ENCODE measurements around the gene PYCARD. TPM values are rescaled to one million over a fixed set of nuclear protein-coding genes. Genes with fewer than 3 reads are reported as not detected.
"Not testable (repeated sequence)": the region's sequence is repeated elsewhere in the genome, so short reads cannot be mapped to it uniquely, and the experiment has no call there.

The PYCARD gene
- polyA plus RNA-seq, 4 donors: 7.5 to 17.9 (median 10.9) TPM

- DNase-seq (ENCODE audit: low read depth in 4 of 4, low spot score in 2 of 4): no peak
Observed at GRCh38 chr16:31191697-31192428, 10.7 kb downstream of the PYCARD start.

GRCh38 chr16:31190818-31191444 lies 11.6 kb downstream of the PYCARD start:
- DNase-seq (ENCODE audit: low read depth in 4 of 4, low spot score in 2 of 4): no peak

GRCh38 chr16:31190061-31190460 lies 12.5 kb downstream of the PYCARD start:
- DNase-seq (ENCODE audit: low read depth in 4 of 4, low spot score in 2 of 4): no peak

GRCh38 chr16:31189412-31189778 lies 13.2 kb downstream of the PYCARD start:
- DNase-seq (ENCODE audit: low read depth in 4 of 4, low spot score in 2 of 4): no peak

- DNase-seq (ENCODE audit: low read depth in 4 of 4, low spot score in 2 of 4): no peak
Observed at GRCh38 chr16:31188450-31189411, 13.8 kb downstream of the PYCARD start.

DNA sequence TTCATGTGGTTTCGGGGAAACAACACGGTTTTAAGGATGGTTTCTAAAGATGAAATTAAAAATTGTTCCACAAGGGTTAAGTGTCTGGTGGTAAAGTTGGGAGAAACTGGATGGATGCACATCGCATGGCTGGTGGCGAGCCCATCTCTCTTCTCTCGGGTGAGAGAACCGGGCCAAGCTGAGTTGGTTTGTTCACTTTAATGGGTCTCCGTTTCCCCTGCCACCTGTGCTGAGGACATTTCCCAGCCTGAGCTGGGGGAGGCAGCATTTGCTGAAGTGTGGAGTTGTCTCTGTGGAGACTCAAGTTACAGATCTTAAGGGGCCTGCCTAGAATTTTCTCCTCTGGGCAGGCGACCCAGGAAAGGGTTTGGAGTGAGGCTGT lies 14.8 kb downstream of the PYCARD start:
- no peak for DNase-seq (ENCODE audit: low read depth in 4 of 4, low spot score in 2 of 4)

DNA sequence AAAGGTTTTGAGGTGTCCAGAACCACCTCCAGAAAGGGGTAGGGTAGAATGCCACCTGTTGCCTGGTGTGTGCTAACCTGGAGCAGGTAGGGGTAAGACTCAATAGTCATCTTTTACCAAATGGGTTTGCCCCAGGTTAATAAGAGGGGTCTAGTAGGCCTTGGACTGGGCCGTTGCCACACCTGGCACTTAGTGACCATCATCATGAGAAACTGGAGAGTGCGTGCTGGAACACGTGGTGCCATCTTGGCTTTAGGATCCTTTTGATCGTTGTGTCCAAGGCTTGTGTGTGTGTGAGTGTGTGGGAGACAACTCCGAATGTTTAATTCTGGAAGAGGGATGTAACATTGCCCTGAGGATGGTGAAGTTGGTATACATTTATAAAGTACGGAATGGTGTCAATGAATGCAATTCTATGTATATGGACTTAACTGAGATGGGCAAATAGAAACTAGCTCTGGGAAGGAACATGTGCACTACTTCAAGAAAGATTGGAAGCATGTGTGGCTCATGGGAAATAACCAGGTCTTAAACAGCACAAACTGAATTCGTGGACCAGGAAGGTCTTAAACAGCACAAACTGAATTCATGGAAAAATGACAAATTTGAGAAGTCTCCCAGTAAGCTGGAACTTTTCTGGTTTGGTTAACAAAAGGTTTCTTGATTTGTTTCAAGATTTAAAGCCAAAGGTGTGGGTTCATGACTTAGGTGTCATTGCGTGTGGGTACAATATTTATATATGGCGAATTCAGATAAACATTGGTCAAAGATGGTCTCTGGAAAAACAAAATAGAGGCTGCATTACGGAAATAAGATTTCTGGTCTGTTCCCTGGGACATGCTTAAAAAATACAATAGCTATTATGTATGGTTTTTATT lies 15.4 kb downstream of the PYCARD start:
- DNase-seq (ENCODE audit: low read depth in 4 of 4, low spot score in 2 of 4): no peak

DNA sequence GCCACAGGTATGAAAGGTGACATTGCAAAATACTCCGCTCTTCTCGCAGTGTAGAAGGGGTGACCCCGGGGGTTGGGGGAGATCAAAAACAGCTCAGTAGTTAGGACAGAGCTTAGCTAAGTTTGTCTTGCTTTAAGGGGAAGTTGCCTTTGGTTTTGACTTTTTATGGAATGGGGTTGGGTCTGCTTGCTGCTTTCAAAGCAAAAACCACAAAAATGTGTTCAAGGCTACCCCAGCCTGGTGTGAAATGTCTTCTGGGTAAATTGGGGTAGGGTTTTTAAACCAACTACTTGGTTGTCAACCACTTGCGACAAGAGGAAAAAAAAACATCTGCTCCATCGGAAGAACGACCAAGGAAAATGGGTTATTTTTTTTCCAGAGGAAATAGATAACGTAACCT lies 16.4 kb downstream of the PYCARD start:
- DNase-seq (ENCODE audit: low read depth in 4 of 4, low spot score in 2 of 4): no peak

GRCh38 chr16:31185339-31185738 lies 17.2 kb downstream of the PYCARD start:
- no peak for DNase-seq (ENCODE audit: low read depth in 4 of 4, low spot score in 2 of 4)

- DNase-seq (ENCODE audit: low read depth in 4 of 4, low spot score in 2 of 4): no peak
Observed at GRCh38 chr16:31184888-31185287, 17.7 kb downstream of the PYCARD start.

GRCh38 chr16:31183432-31184428 lies 18.8 kb downstream of the PYCARD start:
- no peak for DNase-seq (ENCODE audit: low read depth in 4 of 4, low spot score in 2 of 4)

DNA sequence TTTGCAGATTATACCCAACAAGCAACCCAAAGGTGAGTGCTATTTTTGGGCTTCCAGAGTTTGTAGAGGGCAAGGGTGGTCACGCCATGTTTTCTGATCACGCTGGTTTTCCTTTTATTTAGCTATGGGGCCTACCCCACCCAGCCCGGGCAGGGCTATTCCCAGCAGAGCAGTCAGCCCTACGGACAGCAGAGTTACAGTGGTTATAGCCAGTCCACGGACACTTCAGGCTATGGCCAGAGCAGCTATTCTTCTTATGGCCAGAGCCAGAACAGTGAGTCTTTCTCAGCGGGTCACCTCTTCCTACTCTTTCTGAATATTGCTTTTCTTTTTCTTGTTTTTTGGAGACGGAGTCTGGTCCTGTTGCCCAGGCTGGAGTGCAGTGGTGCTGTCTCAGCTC lies 20.2 kb downstream of the PYCARD start:
- DNase-seq (ENCODE audit: low read depth in 4 of 4, low spot score in 2 of 4): no peak

DNA sequence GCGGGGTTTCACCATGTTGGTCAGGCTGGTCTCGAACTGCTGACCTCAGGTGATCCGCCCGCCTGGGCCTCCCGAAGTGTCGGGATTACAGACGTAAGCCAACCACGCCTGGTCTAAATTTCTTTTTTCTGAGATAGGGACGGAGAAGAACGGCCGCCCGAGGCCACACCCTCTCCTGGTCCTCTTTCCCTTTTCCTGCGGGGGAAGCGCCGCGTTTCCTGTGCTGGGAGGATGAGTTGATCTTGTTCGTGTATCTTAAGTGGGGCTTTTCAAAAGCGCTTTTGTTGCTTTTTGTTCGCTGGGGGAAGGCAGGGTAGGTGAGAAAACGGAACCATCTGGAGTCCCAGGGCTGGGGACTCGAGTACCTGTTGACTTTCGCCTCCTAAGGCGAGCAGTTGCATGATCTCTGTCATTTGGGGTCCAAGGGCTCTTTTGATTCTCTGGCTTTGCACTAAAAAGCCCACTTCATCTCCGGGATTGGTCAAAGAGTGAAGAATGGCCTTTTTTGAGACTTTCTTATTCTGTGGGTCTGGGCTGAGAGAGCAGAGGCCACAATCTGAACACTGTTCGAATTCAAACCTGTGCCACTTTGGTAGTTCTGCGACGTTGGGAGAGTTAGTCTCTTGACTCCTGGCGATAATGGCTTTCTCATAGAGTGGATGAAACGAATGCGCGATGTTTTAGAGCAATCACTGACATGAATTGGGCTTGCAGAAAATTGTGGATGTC lies 21.3 kb downstream of the PYCARD start:
- no peak for DNase-seq (ENCODE audit: low read depth in 4 of 4, low spot score in 2 of 4)

GRCh38 chr16:31179747-31180459 lies 22.7 kb downstream of the PYCARD start, which contains the start of gene FUS:
Gene FUS, plus strand, starts transcription at chr16:31180139. Its CDS starts 76 bp downstream, at chr16:31180215.
- peak; percentile 84 to 97 (median 90) for DNase-seq (ENCODE audit: low read depth in 4 of 4, low spot score in 2 of 4)

GRCh38 chr16:31179219-31179746 lies 23.3 kb downstream of the PYCARD start:
- DNase-seq (ENCODE audit: low read depth in 4 of 4, low spot score in 2 of 4): no peak

- no peak for DNase-seq (ENCODE audit: low read depth in 4 of 4, low spot score in 2 of 4)
Observed at GRCh38 chr16:31177136-31177535, 25.4 kb downstream of the PYCARD start.

DNA sequence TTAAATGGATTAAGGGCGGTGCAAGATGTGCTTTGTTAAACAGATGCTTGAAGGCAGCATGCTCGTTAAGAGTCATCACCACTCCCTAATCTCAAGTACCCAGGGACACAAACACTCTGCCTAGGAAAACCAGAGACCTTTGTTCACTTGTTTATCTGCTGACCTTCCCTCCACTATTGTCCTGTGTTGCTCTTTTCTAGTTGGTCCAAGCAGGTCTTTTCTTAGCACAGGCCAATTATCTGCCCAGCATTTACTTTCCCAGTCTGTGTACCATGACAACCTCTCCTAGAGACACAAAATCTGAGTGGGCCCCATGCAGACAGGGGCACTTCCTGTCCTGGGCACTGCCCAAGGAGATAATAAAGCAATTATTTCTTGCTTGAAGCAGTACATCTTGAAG lies 32.5 kb downstream of the PYCARD start:
- DNase-seq (ENCODE audit: low read depth in 4 of 4, low spot score in 2 of 4): not testable (repeated sequence)
